A673 (cell line): ENCODE results near the gene VPS13D. TPM values are rescaled to one million over a fixed set of nuclear protein-coding genes. Genes with fewer than 3 reads are reported as not detected.

Source experiments
- BruUV-seq: library from RNA; stranded (reverse); fragments of 400-500 nt; replicated peaks from 2 replicates; lab custom pipeline; 2021; lab: Mats Ljungman, UMichigan
- CTCF ChIA-PET: fragments of 300-600 bp; sonication (Branson Sonifier 250); formaldehyde crosslinking; loops from one replicate; lab custom pipeline; 2022; ENCODE audit warnings: antibody characterized with exemption; lab: Charles Lee
- POLR2A ChIA-PET: fragments of 300-600 bp; sonication (Branson Sonifier 250); formaldehyde crosslinking; loops from one replicate; lab custom pipeline; 2022; ENCODE audit warnings: antibody characterized with exemption; ENCODE audit not compliant: low non-redundant PET; lab: Charles Lee
- DNase-seq: peaks from one replicate; pipeline ENCODE4 v3.0.0-alpha.2; 2015; ENCODE audit warnings: low spot score
- H3K27ac ChIP-seq: fragments of 200-600 bp; sonication (generic); 2 replicates; pipeline ENCODE4 v1.5.1; 2016; ENCODE audit warnings: mixed run types, low read depth, mild to moderate bottlenecking, mixed read lengths, antibody characterized with exemption, low read length; ENCODE audit not compliant: poor library complexity, severe bottlenecking
- H3K27me3 ChIP-seq: fragments of 200-600 bp; sonication (generic); replicated peaks from 2 replicates; pipeline ENCODE4 v1.6.1; 2017; ENCODE audit warnings: mixed run types, low read depth, mild to moderate bottlenecking, mixed read lengths, antibody characterized with exemption, low read length; ENCODE audit not compliant: insufficient read depth, poor library complexity
- H3K36me3 ChIP-seq: fragments of 200-600 bp; sonication (generic); 2 replicates; pipeline ENCODE4 v1.6.1; 2016; ENCODE audit warnings: mixed run types, mild to moderate bottlenecking, mixed read lengths, antibody characterized with exemption, low read length; ENCODE audit not compliant: insufficient read depth, poor library complexity, severe bottlenecking
- H3K4me1 ChIP-seq: fragments of 200-600 bp; sonication (generic); 2 replicates; pipeline ENCODE4 v1.6.1; 2017; ENCODE audit warnings: mixed run types, mild to moderate bottlenecking, mixed read lengths, antibody characterized with exemption, low read length; ENCODE audit not compliant: insufficient read depth, poor library complexity, severe bottlenecking
- H3K4me3 ChIP-seq: fragments of 200-600 bp; sonication (generic); 2 replicates; pipeline ENCODE4 v1.5.1; 2016; ENCODE audit warnings: low read depth, mixed run types, mild to moderate bottlenecking, mixed read lengths, low read length; ENCODE audit not compliant: poor library complexity, severe bottlenecking
- H3K9me3 ChIP-seq: fragments of 200-600 bp; sonication (generic); 2 replicates; pipeline ENCODE4 v1.6.1; 2016; ENCODE audit warnings: mixed run types, low read depth, mild to moderate bottlenecking, mixed read lengths, antibody characterized with exemption, low read length; ENCODE audit not compliant: poor library complexity, severe bottlenecking
- EZH2 ChIP-seq: fragments of 200-600 bp; sonication (generic); IDR thresholded peaks from 2 replicates; pipeline ENCODE4 v1.6.1; 2017; ENCODE audit warnings: borderline replicate concordance, low read depth, mild to moderate bottlenecking, mixed read lengths, antibody characterized with exemption, low read length; ENCODE audit not compliant: poor library complexity, severe bottlenecking
- intact Hi-C: fragments of 100-400 bp; cut with micrococcal nuclease; formaldehyde crosslinking; loops from one replicate; pipeline ENCODE4 v1.10.0; 2022; ENCODE audit not compliant: unreplicated experiment
- total RNA-seq: library from RNA; stranded (reverse); gene quantifications from 2 replicates; pipeline ENCODE4 v1.2.3, GENCODE V29; 2021
- TF ChIP-seq, protein P1 (sequence below): fragments of 300-800, 200-600 bp; sonication (generic); conservative IDR thresholded peaks from 2 replicates; pipeline ENCODE4 v1.5.1; 2017; ENCODE audit warnings: low read depth, mild to moderate bottlenecking, antibody characterized with exemption, low read length, moderate library complexity, mixed read lengths

Gene VPS13D
- total RNA-seq, 1 experiment from 2014 or later, result 32.5 TPM

DNA sequence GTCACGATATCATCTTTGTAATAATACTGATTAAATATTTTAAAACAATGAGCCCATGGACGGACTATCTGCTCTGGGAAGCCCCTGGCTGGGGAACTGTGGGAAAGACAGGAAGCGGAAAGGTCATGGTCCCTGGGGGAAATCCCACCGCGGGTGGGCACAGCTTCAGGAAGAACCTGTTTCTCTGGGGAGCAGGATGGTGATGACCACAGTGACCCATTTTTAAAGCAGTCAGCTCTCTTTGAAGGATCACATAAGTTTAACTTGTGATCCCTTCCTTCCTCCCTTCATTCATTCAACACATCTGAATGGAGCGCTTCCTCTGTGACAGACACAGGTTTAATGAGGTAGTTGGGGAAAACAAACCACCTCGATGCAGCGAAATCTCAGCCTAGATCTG is 315.2 kb downstream of the VPS13D start:
- POLR2A ChIA-PET, result no interaction called here
- no TSS peak for BruUV-seq
- Histone ChIP-seq H3K27me3 (no peaks in the 10 kb centered on the region), H3K4me1 (no peaks in the 10 kb centered on the region), H3K4me3 (no peak overlapping the region), H3K27ac (no peak overlapping the region), H3K9me3 (no peaks in the 10 kb centered on the region), H3K36me3 (no peaks in the 10 kb centered on the region)
- CTCF ChIA-PET, result no interaction called here
- intact Hi-C loops, result no loop called here
- DNase-seq, result no peak
- TF ChIP-seq, protein P1, sequence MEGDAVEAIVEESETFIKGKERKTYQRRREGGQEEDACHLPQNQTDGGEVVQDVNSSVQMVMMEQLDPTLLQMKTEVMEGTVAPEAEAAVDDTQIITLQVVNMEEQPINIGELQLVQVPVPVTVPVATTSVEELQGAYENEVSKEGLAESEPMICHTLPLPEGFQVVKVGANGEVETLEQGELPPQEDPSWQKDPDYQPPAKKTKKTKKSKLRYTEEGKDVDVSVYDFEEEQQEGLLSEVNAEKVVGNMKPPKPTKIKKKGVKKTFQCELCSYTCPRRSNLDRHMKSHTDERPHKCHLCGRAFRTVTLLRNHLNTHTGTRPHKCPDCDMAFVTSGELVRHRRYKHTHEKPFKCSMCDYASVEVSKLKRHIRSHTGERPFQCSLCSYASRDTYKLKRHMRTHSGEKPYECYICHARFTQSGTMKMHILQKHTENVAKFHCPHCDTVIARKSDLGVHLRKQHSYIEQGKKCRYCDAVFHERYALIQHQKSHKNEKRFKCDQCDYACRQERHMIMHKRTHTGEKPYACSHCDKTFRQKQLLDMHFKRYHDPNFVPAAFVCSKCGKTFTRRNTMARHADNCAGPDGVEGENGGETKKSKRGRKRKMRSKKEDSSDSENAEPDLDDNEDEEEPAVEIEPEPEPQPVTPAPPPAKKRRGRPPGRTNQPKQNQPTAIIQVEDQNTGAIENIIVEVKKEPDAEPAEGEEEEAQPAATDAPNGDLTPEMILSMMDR, result no peak
- TF ChIP-seq EZH2, result no peak

DNA sequence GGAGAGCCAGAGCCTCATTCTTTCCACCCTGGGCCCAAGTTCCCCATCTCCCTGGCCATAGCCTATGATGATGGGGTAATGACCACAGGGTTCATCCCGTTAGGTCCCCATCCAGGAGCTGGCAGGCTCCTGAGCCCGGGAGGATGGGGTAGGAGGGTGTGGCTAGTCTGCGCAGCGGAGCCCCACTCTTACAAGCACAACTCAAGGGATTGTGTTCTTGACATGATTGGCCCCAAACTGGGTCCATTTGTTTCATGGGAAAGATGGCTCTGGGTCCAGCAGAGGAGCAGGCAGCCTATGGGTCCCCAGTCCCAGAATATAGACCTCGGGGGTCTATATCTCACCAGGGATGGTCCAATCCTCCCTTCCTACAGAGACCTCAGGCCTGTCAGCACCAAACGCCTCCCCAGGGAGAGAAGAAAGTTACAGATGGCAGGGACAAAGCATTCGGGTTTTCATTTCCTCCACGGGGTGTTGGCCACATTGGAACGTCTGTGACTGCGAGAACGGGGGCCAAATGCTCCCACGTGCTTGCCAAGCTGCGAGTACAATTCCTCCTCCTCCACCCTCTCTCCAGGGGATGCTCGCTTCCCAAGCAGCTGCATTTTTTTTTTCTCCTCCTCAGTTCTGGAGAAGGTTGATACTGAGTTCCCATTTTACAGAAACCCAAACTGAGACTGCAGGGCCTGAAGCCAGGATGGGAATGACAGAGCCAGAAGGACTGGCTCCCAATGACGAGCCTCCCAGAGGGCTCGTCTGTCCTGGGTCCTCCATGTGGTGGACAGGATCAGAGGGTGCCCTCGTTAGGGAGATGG is 317.1 kb downstream of the VPS13D start:
- no peaks in the 10 kb centered on the region for H3K9me3 ChIP-seq
- POLR2A ChIA-PET, result interaction anchor here (0.5 kb wide), 1 partner anchor 13 kb away, joined by 7 read pairs; no protein-coding TSS in a partner anchor
- BruUV-seq, result no TSS peak
- no peak overlapping the region for H3K27ac ChIP-seq
- DNase-seq, result no peak
- no peaks in the 10 kb centered on the region for H3K4me1 ChIP-seq
- no peaks in the 10 kb centered on the region for H3K27me3 ChIP-seq
- CTCF ChIA-PET, result no interaction called here
- intact Hi-C loops, result no loop called here
- TF ChIP-seq EZH2, result no peak
- no peaks in the 10 kb centered on the region for H3K36me3 ChIP-seq
- H3K4me3 ChIP-seq, result no peak overlapping the region

DNA sequence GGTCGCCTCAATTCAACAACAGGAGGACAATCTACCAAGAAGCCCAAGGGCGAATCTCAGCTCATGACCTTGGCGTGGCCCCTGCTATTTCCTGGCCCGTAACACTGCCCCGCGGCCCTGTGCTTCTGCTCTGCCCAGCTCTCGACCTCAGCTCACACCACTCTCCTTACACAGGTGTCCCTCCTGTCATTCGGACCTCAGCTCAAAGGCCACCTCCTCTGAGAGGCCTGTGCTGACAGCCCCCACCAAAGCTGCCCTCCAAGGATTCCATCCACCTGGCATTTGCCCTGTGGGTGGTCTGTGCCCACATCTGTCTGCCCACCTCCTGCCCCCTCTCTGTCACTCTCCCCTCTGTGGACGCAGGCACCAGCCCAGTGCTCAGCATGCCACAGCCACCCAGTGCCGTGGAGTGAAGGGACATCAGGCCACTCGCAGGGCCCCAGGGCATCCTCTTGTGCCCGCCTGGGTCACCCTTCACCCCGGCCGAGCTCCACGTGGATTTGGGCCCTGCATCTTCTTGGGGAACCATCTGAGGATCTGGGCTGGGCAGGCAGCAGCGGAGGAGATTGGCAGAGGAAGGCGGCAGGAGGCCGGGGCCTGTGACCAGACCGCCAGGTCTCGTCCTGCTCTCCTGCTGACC is 317.9 kb downstream of the VPS13D start:
- TF ChIP-seq EZH2, result no peak
- TF ChIP-seq, protein P1, result no peak
- H3K4me1 ChIP-seq, result no peaks in the 10 kb centered on the region
- BruUV-seq, result no TSS peak
- H3K9me3 ChIP-seq, result no peaks in the 10 kb centered on the region
- CTCF ChIA-PET, result no interaction called here
- H3K27me3 ChIP-seq, result no peaks in the 10 kb centered on the region
- intact Hi-C loops, result no loop called here
- POLR2A ChIA-PET, result interaction anchor here (0.5 kb wide), 1 partner anchor 14 kb away, joined by 7 read pairs; no protein-coding TSS in a partner anchor
- H3K4me3 ChIP-seq, result no peak overlapping the region
- H3K36me3 ChIP-seq, result no peaks in the 10 kb centered on the region
- DNase-seq, result no peak
- no peak overlapping the region for H3K27ac ChIP-seq
